Breast epithelium (tissue), 3 donors: ENCODE results near the gene VPS35L.

Experiments
- POLR2A ChIP-seq: fragments of 450-650 bp; IDR thresholded peaks from one replicate; pipeline ENCODE4 v1.6.1; 2016; ENCODE audit warnings: antibody characterized with exemption, mild to moderate bottlenecking, moderate library complexity
- POLR2AphosphoS5 ChIP-seq, 3 donors: sonication (generic); formaldehyde crosslinking; IDR thresholded peaks; one replicate each; pipeline ENCODE4 v1.6.1; 2017; ENCODE audit warnings: antibody characterized with exemption in 3 of 3
- TF ChIP-seq, protein P1 (sequence below), 3 donors: fragments of 450-650 bp; IDR thresholded peaks; one replicate each; pipeline ENCODE4 v1.5.1; 2016 to 2017; ENCODE audit warnings: antibody characterized with exemption in 3 of 3, mild to moderate bottlenecking in 3 of 3, moderate library complexity in 3 of 3

DNA sequence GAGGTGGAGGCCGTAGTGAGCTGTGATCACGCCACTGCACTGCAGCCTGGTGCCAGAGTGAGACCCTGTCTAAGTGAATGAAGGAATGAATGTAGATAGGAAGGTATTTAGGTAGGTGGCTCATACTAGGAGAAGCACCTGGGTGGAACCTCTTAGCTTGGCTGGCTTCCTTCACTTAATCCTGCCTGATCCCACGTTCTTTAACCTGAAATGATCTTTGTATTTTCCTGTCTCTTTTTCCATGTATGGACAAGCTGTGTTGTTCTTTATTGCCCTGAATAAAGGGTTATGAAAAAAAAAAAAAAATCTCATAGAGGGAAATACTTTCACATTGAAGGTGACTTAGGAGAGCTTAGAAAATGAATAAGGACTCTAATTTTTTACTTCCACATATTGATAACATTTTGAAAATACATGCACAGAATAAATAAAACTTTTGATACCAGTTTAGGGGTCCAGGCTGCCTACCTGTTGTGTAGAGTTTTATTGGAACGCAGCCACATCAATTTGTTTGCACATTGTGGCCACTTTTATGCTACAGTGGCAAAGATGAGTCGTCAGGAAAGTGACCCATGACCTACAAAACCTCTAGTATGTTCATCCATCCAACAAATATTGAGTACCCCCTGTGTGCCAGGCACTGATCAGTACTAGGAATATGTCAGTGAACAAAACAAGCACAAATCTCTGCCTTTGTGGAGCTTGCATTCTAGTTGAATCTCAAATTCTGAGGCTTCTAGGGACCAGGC, 44.6 kb downstream of the VPS35L start:
- TF ChIP-seq POLR2A (no peak), POLR2AphosphoS5 (IDR thresholded peaks at IDR 0.05) (no peak)
- TF ChIP-seq, protein P1, sequence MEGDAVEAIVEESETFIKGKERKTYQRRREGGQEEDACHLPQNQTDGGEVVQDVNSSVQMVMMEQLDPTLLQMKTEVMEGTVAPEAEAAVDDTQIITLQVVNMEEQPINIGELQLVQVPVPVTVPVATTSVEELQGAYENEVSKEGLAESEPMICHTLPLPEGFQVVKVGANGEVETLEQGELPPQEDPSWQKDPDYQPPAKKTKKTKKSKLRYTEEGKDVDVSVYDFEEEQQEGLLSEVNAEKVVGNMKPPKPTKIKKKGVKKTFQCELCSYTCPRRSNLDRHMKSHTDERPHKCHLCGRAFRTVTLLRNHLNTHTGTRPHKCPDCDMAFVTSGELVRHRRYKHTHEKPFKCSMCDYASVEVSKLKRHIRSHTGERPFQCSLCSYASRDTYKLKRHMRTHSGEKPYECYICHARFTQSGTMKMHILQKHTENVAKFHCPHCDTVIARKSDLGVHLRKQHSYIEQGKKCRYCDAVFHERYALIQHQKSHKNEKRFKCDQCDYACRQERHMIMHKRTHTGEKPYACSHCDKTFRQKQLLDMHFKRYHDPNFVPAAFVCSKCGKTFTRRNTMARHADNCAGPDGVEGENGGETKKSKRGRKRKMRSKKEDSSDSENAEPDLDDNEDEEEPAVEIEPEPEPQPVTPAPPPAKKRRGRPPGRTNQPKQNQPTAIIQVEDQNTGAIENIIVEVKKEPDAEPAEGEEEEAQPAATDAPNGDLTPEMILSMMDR (IDR thresholded peaks at IDR 0.05): no peak
